HG03432 (cell line): ENCODE results near the gene YIF1A.
"Not testable (repeated sequence)": the region's sequence is repeated elsewhere in the genome, so short reads cannot be mapped to it uniquely, and the experiment has no call there.

Experiments
- ATAC-seq: cut with Tn5 transposase; IDR thresholded peaks from one replicate; pipeline ENCODE4 v1.9.1; 2021; ENCODE audit warnings: mild to moderate bottlenecking, moderate library complexity; ENCODE audit not compliant: unreplicated experiment

YIF1A gene

GRCh38 chr11:66287211-66287888 lies 1.6 kb downstream of the YIF1A start:
- no peak for ATAC-seq

DNA sequence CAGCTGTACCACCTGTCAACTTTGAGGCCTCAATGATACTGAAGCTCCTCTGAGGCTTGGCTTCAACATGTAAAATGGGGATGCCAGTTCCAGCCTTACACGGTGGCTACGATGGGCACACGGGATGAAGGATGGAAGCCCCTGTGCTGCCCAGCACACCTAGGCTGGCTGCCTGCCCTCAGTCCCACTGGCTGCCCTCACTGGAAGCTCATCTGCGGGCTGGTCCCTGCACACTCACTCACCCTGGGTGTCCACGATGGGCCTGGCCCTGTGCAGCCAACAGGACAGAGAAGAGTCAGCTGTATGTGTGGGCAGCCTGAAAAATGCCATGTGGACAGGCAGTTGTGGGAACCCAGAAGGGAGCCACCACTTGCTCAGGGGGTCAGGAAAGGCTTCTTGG lies 2.2 kb downstream of the YIF1A start:
- no peak for ATAC-seq

DNA sequence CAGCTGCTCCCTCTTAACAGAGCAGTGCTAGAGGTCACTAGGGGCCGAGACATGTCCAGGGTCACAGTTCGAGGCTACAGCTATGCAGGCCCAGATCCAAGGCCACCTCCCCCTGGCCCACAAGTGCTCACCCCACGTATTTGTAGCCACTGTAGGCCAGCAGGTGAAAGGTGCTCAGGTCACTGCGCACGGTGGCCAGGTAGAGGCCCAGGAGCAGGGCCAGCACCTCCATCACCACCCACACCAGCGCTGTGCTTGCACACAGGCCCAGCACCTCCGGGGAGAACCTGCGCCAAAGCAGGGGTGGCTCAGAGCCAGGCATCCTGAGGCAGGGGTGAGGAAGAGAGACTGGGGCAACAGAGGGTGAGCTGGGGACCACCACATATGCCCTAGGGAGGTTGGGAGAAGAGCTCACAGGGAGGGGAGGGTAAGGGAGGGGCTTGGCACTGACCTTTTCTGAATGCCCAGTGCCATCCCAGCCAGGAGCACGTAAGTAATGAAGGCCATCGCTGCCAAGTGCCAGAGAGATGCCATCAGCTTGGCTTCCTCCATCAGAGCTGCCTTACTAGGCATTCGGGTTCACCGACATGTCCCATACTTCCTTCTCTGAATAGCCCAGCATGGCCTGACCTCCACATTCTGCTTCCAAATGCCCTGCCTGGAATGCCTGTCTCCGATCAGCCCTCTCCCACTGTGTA lies 3.5 kb downstream of the YIF1A start:
- ATAC-seq, result no peak

GRCh38 chr11:66284526-66285078 lies 4.3 kb downstream of the YIF1A start:
- no peak for ATAC-seq

GRCh38 chr11:66283461-66284105 lies 5.4 kb downstream of the YIF1A start:
- no peak for ATAC-seq

- ATAC-seq, result peak; percentile 80
Observed at GRCh38 chr11:66282468-66283455, 6.2 kb downstream of the YIF1A start.

GRCh38 chr11:66281776-66282467 lies 7.0 kb downstream of the YIF1A start:
- no peak for ATAC-seq

DNA sequence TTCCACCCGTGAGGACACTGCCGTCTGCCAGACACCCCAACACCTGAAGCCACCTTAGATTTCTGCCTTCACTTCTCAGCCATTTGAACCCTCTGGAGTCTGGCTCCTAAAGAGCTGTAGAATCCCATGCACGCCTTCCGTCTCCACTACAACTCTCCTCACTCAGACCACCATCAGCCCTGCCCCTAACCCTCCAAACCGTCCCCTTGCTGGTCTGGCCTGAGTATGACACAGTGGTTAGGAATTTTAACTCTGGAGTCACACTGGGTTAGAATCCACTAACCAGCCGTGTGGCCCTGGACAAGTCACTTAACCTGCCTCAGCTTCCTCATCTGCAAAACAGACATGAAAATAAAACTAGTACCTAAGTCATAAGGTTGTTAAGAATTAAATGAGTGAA lies 7.9 kb downstream of the YIF1A start:
- ATAC-seq, result no peak

DNA sequence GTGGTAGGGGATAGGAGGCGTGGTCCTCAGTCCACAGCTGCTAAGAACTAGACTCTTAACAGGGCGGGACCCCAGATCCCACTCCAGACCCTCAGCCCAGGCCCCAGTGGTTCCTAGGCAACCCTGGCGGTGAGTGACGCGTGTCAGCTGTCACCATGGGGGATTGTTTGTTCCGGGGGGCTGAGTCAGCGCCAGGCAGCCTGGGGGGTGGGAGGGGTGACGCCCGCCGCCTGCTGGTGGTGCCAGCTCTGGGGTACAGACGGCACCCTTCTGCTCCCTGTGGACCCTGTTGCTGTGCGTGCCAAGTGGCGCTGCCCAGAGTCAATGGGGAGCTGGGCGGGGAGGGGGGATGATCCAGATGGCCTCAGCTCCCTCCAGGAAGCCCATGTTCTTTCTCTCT lies 8.5 kb downstream of the YIF1A start:
- ATAC-seq, result no peak

DNA sequence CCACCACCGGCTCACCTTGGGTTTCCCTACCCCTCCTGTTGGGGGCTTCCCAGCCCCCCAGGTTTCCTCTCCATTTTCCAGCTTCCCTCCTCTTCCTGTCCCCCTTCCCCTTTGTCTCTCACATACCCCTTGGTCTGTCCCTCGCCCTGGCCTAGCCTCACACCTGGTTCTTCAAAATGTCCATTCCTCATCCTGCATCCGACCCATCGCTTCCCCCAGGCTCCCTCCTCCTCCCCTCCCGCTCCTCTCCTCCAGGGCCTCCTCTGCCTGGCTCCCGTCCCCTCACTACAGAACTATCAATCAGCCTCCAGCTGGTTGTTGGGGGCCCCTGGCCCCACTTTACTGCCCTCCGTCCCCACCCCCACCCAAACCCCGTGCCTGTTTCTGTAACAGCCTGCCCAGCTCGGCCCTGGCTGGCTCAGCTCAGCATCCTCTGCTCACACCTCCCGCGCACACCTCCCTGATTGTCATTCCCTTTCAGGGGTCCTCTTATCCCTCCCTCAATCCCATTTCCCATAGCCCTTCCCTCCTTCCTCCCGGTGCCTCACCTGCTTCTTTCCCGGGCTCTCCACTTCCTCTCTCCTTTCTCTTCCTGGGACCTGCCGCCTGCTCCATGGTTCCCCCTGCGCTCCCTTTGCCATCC lies 9.7 kb downstream of the YIF1A start:
- no peak for ATAC-seq

GRCh38 chr11:66278363-66279091 lies 10.4 kb downstream of the YIF1A start:
- no peak for ATAC-seq

DNA sequence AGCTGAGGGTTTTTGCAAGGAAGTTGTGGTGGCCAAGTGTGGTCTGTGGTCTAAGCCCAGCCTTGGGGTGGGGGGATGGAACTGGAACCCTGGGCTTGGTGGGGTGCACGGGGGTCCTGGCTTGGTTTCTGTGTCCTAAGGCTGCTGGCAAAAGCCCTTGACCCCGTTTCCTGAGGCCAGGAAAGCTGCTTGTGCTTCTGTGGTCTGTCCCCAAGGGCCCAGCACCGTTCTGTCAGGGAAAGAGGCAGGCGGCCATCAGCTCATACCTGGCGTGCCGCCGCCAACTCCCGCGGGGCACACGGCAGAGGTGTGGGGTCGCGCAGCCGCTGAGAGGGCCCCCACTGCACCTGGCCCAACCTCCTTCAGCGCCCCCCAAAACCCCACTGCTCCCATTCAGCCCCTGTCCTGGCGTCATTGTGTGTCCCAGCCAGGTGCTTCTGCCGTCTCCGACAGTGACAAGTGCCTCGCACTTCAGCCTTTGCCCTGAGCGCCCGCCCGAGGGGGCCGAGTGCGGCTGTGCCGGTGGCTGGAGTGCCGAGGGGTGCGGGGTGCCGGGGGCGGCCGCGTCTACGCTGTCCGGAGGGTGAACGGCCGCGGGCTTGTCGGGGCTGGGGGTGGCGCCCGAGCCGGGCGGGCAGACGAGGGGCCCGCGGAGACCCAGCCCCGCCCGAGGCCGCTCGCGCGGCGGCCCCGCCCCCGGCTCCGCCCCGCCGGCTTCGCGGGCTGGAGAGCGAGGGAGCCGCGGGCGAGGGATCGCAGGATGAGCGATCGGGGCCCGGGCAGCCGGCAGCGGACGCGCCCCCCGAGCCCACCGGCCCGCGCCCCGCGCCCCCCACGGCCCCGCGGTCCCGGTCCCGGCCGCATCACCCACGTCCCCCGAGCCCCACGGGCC lies 11.2 kb downstream of the YIF1A start, which contains the start of gene CNIH2:
Gene CNIH2, plus strand, starts transcription at position 705 of the 892 bp plus-strand sequence. CDS start 282 bp downstream, outside the sequence.
- ATAC-seq, result no peak

DNA sequence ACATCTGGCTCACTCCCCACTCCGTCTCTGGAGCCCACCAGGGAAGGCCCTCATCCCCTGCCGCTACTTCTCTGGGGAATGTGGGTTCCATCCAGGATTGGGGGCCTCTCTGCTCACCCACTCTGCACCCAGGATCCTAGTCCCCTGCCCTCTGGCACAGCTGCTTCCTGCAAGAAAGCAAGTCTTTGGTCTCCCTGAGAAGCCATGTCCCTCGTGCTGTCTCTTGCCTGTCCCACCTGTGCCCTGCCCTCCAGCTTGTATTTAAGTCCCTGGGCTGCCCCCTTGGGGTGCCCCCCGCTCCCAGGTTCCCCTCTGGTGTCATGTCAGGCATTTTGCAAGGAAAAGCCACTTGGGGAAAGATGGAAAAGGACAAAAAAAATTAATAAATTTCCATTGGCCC lies 11.9 kb downstream of the YIF1A start:
- ATAC-seq, result not testable (repeated sequence)

GRCh38 chr11:66276619-66277018 lies 12.3 kb downstream of the YIF1A start:
- ATAC-seq, result not testable (repeated sequence)

GRCh38 chr11:66275984-66276612 lies 12.8 kb downstream of the YIF1A start:
- no peak for ATAC-seq

DNA sequence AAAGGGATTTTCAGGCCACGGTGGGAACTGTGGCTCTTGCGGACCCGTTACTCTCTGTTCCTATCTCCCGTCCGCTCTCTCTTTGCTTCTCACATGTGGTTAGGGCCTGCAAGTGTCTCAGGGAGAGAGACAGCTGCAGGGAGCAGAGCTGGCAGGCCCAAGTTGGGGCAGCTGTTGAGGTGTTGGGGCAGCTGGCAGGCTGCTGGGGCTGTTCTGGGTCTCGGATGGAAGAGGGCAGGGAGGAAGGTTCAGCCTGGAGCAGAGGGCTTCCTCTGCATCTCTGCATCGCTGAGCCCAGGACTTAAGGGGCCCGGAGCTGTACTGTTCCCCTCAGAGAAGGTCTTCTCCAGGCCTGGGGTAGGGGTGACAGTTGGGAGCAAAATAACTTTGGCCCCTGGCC lies 13.5 kb downstream of the YIF1A start:
- ATAC-seq, result no peak

DNA sequence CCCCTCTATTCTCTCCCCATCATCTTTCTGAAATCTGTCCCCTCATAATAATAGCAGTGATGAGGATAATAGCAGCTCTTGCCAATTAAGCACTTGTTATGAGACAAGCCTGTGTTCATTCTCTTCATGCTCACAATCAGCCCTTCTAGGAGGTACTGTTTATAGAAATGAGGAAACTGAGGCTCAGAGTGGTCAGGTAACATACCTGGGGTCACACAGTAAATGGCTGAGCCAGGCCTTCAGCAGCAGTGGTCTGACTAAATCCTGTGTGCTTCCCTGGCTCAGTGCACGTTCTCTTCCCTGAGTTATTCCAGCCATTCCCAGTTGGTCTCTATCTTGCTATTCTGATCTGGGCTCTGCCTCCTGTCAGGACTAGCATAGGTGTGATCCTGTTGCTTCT lies 14.7 kb downstream of the YIF1A start:
- no peak for ATAC-seq
